NB4 (cell line): ENCODE measurements around the gene FAM193B.

ENCODE experiments used
- MYC ChIP-seq: IDR thresholded peaks from 2 replicates; pipeline ENCODE4 v1.6.1; 2011; ENCODE audit warnings: low read depth, low read length
- POLR2A ChIP-seq: IDR thresholded peaks from 2 replicates; pipeline ENCODE4 v1.6.1; 2011; ENCODE audit warnings: mild to moderate bottlenecking; ENCODE audit not compliant: insufficient read length; ENCODE audit errors: extremely low read depth
- TF ChIP-seq, protein P1 (sequence below): IDR thresholded peaks from one replicate; pipeline ENCODE4 v1.5.1; 2012; ENCODE audit warnings: low read depth, low read length
- TF ChIP-seq, protein P2 (sequence below): IDR thresholded peaks from 2 replicates; pipeline ENCODE4 v1.6.1; 2011; ENCODE audit warnings: low read depth, low read length

DNA sequence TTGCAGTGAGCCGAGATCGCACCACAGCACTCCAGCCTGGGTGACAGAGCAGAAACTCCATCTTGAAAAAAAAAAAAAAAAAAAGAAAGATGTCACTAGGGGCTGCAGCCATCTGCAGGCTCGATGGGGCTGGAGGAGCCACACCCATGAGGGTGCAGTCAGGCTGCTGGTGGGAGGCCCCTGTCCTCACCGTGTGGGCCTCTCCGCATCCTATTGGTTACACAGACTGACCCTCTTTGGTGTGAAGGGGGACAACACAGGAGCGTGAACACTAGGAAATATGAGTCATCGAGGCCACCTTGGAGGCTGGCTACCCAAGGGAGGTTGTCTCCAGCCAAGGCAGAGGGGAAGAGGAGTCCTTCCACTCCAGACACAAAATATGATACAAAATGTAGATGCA is 14.0 kb upstream of the FAM193B start:
- TF ChIP-seq, protein P1, sequence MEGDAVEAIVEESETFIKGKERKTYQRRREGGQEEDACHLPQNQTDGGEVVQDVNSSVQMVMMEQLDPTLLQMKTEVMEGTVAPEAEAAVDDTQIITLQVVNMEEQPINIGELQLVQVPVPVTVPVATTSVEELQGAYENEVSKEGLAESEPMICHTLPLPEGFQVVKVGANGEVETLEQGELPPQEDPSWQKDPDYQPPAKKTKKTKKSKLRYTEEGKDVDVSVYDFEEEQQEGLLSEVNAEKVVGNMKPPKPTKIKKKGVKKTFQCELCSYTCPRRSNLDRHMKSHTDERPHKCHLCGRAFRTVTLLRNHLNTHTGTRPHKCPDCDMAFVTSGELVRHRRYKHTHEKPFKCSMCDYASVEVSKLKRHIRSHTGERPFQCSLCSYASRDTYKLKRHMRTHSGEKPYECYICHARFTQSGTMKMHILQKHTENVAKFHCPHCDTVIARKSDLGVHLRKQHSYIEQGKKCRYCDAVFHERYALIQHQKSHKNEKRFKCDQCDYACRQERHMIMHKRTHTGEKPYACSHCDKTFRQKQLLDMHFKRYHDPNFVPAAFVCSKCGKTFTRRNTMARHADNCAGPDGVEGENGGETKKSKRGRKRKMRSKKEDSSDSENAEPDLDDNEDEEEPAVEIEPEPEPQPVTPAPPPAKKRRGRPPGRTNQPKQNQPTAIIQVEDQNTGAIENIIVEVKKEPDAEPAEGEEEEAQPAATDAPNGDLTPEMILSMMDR: no peak
- TF ChIP-seq POLR2A (no peak), MYC (no peak)
- TF ChIP-seq, protein P2, sequence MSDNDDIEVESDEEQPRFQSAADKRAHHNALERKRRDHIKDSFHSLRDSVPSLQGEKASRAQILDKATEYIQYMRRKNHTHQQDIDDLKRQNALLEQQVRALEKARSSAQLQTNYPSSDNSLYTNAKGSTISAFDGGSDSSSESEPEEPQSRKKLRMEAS: no peak
